T follicular helper cell (primary cell): ENCODE data around the gene RAPGEF4.

Experiments used
- DNase-seq: peaks from one replicate; pipeline ENCODE4 v3.0.0-alpha.2; 2020; ENCODE audit warnings: low read depth

Gene RAPGEF4

DNA sequence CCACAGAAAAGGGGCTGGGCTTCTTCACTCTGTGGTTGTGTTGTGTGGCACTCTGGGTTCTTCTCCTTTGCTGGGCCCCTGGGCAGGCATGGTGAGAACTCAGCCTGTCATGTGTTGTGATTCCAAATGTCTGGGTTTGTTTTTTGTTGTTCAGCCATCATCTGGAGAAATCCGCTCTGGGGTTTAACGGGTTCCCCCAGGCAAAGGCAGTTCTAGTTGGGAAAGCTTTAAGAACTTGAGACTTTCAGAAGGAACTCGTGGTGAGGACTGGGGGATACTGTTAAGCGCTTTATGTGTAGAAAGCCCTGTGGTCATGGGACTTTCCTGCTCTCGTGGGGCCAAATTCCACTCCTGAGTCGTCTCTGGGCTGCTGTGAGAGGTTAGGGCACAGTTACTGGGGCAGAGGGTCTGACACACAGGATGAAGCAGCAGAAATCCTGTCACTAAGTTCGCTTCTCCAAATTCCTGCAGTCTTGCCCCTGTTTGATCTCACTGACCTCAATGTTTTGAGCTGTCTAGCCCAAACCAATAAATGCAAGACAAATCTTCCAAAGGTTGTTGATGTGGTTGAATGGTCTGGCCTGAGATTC lies 87.7 kb downstream of the RAPGEF4 start:
- no peak for DNase-seq

DNA sequence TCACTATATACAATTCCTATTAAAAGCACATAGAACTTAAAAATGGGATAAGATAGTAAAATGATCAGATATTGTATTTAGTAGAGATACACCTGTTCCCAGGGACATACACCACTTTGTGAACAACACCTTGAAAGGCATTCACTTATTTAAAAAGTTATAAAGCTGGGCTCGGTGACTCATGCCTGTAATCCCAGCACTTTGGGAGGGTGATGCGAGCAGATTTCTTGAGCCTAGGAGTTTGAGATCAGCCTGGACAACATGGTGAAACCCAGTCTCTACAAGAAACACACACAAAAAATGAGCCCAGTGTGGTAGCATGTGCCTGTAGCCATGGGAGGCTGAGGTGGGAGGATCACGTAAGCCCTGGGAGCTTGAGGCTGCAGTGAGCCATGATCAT lies 90.9 kb downstream of the RAPGEF4 start:
- DNase-seq = no peak

DNA sequence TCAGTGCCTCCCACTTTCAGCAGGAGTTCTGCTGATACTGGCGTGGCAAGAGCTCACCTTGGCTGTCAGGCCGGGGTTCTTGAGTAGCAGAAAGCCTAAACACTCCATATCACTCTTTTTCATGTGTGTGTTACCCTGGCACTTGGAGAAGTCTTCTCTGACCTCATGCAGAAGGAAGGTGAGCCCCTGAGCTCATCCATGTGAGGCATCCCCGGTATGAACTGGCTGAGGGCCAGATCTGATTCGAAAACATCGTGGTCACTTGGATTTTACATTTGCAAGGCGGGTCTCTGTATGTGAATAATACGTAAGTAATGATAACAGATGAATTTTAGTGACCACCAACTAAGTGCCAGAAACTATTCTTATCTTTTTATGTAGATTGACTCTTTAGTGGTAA lies 93.6 kb downstream of the RAPGEF4 start:
- no peak for DNase-seq

DNA sequence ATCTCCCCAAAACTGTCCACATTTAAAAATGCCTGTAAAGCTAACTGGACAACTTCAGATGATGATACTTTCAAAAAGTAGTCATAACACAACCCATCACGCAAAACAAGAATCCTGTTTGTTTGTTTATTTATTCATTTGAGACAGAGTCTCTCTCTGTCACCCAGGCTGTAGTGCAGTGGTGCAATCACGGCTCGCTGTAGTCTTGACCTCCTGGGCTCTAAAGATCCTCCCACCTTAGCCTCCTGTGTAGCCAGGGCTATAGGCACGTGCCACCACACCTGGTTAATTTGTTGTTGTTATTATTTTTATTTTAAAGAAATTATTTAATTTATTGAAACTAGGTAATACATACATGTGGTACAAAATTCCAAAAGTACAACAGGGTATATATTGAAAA lies 94.8 kb downstream of the RAPGEF4 start:
- no peak for DNase-seq

DNA sequence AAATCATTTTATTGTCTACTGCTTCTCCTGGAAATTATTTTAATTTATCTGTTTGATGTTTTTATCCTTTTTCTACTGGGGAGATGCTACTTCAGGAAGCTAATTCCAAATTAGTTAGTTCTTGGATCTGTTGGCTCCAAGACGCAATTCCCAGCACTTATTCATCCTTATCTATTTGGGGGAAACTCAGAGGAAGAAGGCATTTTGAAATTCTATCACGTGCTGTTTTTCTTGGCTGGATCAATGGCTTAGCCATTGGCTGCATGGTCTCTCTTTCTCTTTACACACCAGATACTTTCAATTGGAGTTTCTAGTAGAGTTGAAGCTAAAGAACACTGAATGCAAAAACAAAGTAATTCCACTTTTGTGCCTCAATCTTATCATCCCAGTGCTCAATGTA lies 98.3 kb downstream of the RAPGEF4 start:
- DNase-seq = no peak

DNA sequence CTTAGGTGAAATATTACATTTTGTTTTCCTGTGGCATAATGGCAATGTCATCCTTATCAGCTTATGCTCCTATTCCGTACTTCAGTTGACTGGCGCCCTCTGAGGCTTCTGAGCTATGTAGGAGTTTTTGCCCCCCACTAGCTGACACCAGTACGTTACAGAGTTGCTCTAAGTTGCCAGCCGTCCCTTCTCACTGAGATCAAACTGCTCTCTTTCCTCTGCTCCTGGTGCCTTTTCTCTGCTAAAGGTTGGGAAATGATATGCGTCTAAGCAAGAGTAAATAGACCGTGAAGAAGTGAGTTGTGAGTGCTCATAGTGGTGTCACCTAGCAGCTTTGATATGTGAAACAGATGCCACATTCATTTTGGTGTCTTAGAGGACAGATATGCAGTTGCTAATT lies 99.2 kb downstream of the RAPGEF4 start:
- no peak for DNase-seq

DNA sequence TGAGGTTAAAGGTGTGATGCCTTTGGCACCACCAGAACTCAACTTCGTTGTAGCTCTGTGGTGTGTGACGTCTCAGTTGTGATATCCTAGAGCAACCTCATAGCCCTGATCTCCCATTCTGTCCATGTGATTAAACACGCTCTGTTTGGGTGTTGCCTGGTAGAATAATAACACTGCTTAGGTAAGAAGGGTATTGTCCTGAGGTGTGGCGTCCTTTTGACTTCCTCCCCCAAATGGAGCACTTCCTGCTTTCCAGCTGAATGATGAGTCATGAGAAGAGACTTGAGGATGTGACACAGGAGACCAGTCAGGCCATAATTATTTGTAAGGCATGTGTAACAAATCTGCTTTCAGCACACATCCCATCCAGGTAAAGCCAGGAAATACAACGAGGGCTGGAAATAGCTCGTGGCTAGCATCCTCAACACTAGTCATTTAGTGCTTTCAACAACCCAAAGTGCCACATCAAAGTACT lies 100.7 kb downstream of the RAPGEF4 start:
- DNase-seq = no peak

DNA sequence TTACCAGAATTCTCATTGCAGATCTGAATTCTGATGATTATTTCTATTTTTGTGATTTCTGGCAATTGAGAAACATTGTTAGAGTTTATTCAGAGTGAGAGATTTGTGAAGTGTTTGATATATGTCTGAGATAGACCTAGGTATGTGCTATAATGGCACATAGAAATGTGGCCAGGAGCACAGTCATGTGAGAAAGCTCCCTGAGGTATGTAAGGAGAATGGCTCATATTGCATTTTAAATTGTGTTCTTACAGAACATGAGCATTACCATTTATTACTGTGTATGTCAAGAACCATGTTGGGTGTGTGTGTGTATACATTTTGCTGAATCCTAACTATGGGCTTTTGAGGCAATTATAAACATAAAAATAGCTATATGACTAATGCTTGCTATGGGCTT lies 101.2 kb downstream of the RAPGEF4 start:
- DNase-seq = no peak

DNA sequence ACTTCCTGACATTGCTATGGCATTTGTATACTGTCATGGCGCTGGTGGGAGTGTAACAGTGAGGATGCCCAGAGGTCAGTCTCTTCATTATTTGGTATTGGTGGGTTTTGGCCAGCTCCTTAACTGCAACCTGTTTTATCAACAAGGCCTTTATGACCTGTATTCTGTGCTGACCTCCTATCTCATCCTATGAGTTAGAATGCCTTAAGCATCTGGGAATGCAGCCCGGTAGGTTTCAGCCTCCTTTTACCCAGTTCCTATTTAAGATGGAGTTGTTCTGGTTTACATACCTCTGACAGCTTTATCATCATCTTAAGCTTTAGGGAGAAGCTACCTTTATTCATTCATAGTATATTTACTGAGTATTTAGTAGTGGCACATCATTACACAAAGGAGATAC lies 103.8 kb downstream of the RAPGEF4 start:
- no peak for DNase-seq

DNA sequence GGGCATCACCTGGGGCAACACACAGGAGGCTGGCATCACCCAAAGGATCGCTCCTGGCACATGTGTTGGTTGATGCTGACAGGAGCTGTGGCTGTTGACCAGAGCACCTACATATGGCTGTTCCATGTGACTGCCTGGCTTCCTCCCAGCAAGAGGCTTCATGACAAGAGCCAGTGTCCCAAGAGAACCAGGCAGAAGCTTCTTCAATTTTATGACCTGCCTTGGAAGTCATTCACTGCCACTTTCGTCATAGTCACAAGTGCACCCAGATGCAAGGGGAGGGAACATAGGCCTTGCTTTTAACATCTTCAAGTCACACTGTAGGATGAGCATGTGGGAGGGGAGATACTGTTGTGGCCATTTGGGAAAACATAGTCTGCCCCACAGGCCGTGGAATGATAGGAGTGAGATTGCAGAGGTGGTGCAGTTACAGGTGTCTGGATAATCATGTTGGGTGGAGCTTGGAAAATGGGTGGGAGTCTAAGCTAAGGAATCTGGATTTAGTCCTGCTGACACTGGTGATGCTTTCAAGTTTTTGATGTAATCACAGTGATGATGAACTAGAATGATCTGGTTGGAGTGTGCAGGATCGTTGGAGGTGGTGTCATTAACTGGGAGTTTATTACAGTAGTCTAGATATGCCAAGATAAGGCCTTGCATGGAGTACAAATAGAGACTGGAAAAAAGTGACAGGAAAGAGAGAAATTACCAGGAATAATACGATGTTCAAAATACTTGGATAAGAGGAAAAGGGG lies 107.0 kb downstream of the RAPGEF4 start:
- DNase-seq = no peak

DNA sequence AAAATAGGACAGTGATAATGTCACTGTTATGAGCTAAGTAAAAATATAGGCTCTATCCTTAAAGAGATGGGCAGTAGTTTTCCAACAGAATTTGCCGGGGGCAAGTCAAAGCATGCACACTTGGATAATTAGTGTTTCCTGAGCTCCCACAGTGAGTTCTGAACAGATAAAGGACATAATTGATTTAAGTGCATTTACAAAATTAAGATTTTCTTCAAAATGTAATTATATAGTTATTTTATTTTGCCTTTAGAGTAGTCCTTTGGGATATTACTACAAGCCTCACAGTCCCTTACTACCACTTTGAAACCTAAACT lies 107.6 kb downstream of the RAPGEF4 start:
- DNase-seq = no peak

DNA sequence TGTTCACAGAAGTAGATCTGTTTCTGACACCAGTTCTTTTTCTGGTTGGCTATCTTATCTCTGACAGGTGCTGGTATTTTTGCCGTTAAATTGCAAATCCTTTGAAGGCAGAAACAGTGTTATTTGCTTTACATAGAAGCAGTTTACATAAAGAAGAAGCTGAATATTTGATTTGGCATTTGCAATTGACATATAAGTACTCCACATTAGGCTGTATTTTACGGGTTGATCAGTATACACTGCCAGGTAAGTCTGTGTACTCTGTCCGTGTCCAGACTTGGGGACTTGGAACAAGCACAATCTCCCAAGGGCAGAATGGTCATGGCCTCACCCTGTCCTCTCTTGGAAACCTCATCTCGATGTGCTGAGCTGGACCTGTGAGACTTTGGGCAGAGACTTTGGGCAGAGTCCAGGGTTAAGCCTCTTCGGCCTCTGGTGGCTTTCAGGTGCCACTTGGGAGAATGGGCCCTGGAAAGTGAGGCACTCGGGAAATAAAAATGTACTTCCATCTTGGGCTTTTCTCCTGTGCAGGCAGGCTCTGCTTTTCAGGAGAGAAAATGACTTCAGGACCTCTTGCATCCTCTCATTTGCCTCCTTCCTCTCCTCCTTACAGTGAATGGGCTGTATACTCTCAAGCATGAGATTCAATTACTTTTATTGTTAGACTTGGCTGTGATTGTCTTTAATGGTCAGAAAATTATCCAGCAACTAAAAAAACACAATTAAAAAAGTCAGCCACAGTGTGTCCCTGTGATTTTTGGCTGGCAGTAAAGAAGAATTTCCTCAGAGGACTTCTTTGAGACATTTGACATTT lies 108.5 kb downstream of the RAPGEF4 start:
- DNase-seq = no peak

DNA sequence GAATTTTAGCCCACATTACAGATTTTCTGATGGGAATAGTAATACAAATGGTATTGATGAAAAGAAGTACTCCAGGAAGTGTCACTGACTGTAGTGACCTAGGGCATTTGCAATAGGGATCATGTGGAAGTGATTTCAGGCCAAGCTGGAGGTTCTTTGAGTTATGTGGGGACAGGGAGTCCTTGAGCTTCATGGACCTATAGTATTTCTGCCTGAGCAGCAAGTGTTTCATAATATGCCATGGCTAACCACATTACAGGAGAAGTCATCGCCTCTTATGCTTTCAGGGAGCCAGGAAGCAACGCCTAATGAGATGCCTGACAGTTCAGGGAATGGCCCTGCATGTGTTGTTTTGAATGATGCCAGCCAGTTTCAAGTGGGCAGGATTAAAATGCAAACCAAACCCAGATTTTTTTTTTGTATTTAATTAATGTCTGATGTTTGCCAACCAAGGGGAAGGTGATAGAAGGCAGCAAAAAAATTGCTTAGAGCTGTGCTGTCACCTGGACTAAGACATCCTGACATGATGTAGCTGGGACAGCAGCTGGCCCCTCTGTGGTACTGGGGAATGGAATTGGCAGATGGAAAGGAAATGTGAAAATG lies 109.5 kb downstream of the RAPGEF4 start:
- DNase-seq = no peak

DNA sequence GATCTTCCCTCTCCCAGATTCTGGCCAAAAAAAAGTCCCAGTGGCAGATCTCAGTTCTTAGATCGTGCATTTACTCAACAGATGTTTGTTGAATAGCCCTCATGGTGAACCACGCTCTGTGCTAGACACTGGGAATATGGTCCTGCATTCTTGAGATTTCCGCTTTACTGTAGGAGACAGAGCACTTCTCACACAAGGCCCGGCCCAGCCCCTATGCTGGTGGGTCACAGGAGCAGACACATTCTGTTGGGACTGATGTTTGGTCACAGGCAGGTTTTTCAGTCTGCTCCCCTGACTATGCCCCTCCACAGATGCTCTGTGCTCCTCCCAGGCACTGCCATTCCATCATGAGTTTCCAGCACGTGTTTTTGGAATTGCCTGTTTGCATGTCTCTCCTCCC lies 110.9 kb downstream of the RAPGEF4 start:
- no peak for DNase-seq

DNA sequence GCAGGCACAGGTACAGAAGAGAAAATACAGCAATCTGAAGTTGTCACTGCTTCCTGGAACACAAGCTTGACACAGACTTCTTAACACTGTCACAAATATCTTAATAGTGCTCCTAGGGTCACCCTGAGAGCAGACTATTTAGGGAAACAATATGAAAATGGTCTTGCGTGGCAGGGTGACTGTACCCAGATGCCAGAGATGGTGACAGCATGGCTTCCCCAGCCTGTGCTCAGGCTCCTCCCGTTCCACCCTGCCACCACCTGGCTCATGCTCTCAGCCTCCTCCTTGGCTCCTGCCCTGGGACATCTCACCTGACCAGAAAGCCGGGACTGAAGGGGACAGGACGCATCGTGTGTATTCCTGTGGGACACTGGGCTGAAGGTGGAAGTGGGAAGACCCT lies 111.5 kb downstream of the RAPGEF4 start:
- DNase-seq = no peak

DNA sequence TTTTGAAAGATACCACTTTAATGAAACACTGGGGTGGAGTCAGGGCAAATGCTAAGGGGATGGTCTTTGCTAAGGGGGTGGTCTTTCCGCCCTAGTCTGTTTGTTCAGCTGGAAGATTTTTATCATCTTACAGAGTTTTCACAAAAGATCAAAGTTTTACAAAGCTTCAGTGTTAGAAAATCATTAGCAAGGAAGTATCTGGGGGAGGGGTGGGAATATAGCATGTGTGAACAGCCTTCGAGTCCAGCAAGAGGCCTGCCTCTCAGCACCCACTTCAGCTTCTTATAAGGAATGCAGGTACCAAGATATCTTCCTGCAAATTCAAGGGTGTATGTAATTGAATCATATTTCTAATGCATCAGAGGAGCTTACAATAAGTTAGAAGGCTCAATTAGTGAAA lies 112.9 kb downstream of the RAPGEF4 start:
- no peak for DNase-seq

DNA sequence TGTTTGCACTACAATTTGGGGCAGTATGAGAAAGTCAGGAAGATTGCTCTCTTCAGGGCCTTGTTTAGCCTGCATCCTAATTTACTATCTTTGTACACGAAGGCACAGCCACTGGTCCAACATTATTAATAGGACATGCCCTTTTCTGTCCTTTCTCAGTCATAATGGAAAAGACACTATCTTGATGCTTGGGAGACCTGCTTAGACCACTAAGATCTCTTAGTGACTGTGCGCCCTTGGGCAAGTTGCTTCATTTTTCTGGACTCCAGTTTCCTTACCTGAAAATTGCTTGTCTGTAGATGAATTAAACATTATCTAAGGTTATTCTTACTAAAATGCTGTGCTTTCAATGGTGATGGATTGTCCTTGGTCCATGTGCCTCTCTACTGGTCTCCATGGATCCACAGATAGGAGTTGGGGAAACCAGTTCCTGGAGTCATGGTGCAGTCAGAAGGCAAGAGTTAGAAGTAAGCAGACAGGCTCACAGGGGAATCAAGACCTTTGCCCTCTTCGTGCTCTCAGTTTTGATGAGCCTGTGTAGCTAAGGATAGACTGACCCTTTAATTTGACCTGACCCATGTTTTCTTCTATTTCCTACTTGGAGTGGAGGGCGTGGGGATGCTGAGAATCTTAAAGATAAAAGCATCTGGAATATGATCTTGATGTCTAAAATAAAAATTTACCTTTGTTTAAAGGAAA lies 114.0 kb downstream of the RAPGEF4 start:
- DNase-seq = no peak

DNA sequence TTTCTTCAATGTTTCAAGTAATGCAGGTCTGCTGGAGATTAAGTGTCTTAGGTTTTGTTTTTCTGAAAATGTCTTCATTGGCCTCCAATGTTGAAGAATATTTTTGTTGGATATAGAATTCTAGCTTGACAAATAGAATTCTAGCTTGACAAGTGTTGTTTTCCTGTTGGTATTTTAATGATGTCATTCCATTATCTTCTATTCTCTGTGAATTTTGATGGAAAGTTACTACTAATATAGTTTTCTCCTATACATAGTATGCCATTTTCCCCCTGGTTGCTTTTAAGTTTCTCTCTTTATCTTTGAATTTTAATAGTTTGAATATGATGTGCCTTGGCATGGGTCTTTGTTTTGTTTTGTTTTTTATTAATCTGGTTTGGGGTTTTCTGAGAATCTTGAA lies 119.9 kb downstream of the RAPGEF4 start:
- no peak for DNase-seq

DNA sequence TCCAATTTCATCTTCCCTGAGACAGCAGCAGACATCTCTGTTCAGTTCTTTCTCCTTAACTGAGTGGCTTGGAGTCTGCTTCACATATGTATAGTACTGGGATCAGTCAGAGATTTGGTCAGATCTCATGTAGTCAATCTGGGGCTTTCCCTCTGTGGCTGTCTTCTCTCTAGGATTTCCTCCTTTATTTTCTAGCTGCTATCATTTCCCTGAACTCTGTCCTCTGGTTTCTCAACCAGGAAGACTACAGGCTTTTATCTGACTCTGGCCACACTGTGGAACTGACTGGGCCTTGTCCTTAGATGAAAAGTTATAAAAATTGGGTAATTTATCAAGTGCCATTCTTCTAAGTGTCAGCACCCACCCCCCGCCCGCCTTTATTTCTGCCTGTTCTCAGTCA lies 121.0 kb downstream of the RAPGEF4 start:
- no peak for DNase-seq

DNA sequence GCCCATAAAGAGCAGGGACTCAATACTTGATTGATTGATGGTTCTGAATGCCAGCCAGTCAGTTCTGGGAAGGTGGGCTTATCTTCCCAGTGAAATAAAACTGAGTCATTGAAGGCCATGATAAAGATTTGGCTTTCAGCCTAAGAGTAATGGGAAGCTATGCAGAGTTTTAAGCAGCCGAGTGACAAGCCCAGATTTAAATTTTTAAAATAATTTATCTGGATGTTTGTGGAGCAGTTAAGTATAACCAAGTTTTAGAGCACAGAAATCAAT lies 122.8 kb downstream of the RAPGEF4 start:
- no peak for DNase-seq

DNA sequence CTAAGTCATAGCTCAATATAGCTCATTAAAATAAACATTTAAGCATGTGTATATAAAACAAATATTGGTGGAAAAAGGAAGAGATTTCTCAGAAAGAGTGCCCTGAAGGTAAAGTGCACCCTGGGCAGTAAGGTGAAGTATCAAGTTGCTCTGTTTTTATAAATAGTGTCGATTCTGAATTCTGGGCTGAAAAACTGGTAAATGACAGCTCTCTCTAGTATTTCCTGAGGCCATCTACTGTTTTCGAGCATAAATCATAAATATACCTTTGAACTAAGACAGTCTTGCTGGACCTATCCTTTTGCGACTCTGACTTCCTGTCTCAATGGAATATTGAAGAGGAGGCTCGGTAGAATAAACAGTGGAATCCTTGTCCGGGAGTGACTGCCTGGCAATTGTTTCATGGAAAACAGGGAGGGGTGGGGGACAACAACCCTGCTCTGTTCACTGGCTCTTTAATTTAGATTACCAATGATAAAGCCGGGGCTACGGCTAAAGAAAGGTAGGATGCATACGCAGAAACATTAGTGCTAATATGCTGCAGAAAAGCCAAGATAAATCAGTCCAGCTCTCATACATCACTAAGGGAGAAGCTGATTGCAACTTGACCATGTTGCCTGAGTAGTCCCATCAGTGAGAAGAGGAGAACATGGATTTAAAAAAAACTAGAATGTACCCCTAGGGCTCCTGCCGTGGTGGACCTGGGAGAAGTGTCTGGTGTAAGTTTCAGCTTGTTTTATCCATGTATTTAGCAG lies 124.1 kb downstream of the RAPGEF4 start:
- no peak for DNase-seq

DNA sequence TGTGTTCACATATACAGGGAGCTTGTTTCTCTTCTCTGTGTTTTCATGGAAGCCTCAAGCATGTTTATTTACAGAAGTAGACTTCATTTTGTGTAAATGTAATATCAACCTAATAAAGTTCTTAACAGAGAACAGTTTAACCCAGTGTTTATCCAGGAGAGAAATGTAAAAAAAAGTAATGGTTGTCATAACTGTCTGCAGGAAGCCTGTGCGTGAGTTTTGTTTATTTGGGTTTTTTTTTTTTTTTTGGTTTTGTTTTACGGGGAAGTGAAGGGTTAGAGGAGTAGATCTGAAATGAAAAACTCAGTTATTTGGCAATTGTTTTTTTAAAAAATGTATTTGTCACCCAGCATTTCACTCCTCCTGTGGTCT lies 124.7 kb downstream of the RAPGEF4 start:
- DNase-seq = no peak
